HEK293 (cell line): ENCODE data around the gene PTPRK.
"Not testable (repeated sequence)": the region's sequence is repeated elsewhere in the genome, so short reads cannot be mapped to it uniquely, and the experiment has no call there.

Experiments
- CTCF ChIA-PET: fragments of 350-600 bp; formaldehyde crosslinking; extraction: SDS; loops from one replicate; lab custom pipeline; 2021; ENCODE audit warnings: antibody characterized with exemption; lab: Yijun Ruan, JAX
- POLR2A ChIA-PET: fragments of 300-600 bp; formaldehyde crosslinking; extraction: SDS; loops from one replicate; lab custom pipeline; 2020; ENCODE audit warnings: antibody characterized with exemption, inconsistent platforms; lab: Yijun Ruan, JAX
- H3K27ac ChIP-seq: fragments of 200-500 bp; sonication (Bioruptor generic); 2 replicates; pipeline ENCODE4 v1.5.1; 2014; ENCODE audit warnings: low read depth, low read length, control low read depth, inconsistent platforms; ENCODE audit errors: extremely low read depth
- H3K36me3 ChIP-seq, 2 experiments: fragments of 200-500 bp in 1 of 2; sonication (Bioruptor generic) in 1 of 2; 1 replicate in 1 of 2; 2 replicates in 1 of 2; pipeline ENCODE4 v1.5.1; 2014 to 2017; ENCODE audit warnings: inconsistent platforms in 2 of 2, low read length in 2 of 2; ENCODE audit not compliant: control insufficient read depth in 2 of 2, insufficient read depth in 1 of 2
- H3K4me1 ChIP-seq: fragments of 200-500 bp; sonication (Bioruptor generic); 2 replicates; pipeline ENCODE4 v1.5.1; 2014; ENCODE audit warnings: mild to moderate bottlenecking, low read length, inconsistent platforms; ENCODE audit not compliant: control insufficient read depth, insufficient read depth
- H3K4me3 ChIP-seq: 2 replicates; pipeline ENCODE4 v1.5.1; 2011; ENCODE audit warnings: low read depth, mild to moderate bottlenecking, control low read depth, low read length, moderate library complexity
- H3K9me3 ChIP-seq: fragments of 200-500 bp; sonication (Bioruptor generic); 2 replicates; pipeline ENCODE4 v1.5.1; 2014; ENCODE audit warnings: low read depth, low read length, inconsistent platforms; ENCODE audit not compliant: control insufficient read depth, insufficient read depth
- BCL11B ChIP-seq: fragments of 450-650 bp; formaldehyde crosslinking; IDR thresholded peaks from 2 replicates; pipeline ENCODE4 v1.5.1; 2016; ENCODE audit warnings: low read depth, missing biosample characterization, missing genetic modification characterization
- KLF1 ChIP-seq: fragments of 450-650 bp; formaldehyde crosslinking; IDR thresholded peaks from 2 replicates; pipeline ENCODE4 v1.5.1; 2016; ENCODE audit warnings: missing biosample characterization, missing genetic modification characterization
- MYNN ChIP-seq: fragments of 450-650 bp; formaldehyde crosslinking; IDR thresholded peaks from 2 replicates; pipeline ENCODE4 v1.5.1; 2016; ENCODE audit warnings: missing biosample characterization, missing genetic modification characterization, borderline replicate concordance
- PRDM1 ChIP-seq: fragments of 450-650 bp; formaldehyde crosslinking; IDR thresholded peaks from 2 replicates; pipeline ENCODE4; 2016; ENCODE audit warnings: missing biosample characterization, missing genetic modification characterization
- ZFP37 ChIP-seq: fragments of 450-650 bp; formaldehyde crosslinking; IDR thresholded peaks from 2 replicates; pipeline ENCODE4 v1.5.1; 2016; ENCODE audit warnings: missing biosample characterization, missing genetic modification characterization
- ZFP69B ChIP-seq: fragments of 450-650 bp; formaldehyde crosslinking; IDR thresholded peaks from 2 replicates; pipeline ENCODE4 v1.5.1; 2016; ENCODE audit warnings: missing biosample characterization, missing genetic modification characterization
- ZNF2 ChIP-seq: fragments of 450-650 bp; formaldehyde crosslinking; IDR thresholded peaks from 2 replicates; pipeline ENCODE4 v1.5.1; 2016; ENCODE audit warnings: missing biosample characterization, missing genetic modification characterization
- ZNF214 ChIP-seq: fragments of 450-650 bp; formaldehyde crosslinking; IDR thresholded peaks from 2 replicates; pipeline ENCODE4 v1.5.1; 2017; ENCODE audit warnings: missing biosample characterization, mild to moderate bottlenecking, missing genetic modification characterization, borderline replicate concordance
- ZNF23 ChIP-seq: fragments of 450-650 bp; formaldehyde crosslinking; IDR thresholded peaks from 2 replicates; pipeline ENCODE4 v1.5.1; 2016; ENCODE audit warnings: missing biosample characterization, missing genetic modification characterization, borderline replicate concordance
- ZNF24 ChIP-seq: fragments of 450-650 bp; formaldehyde crosslinking; IDR thresholded peaks from 2 replicates; pipeline ENCODE4 v1.5.1; 2016; ENCODE audit warnings: missing biosample characterization, missing genetic modification characterization
- ZNF311 ChIP-seq: fragments of 450-650 bp; formaldehyde crosslinking; IDR thresholded peaks from 2 replicates; pipeline ENCODE4 v1.5.1; 2017; ENCODE audit warnings: missing biosample characterization, missing genetic modification characterization, borderline replicate concordance
- ZNF37A ChIP-seq: fragments of 450-650 bp; IDR thresholded peaks from 2 replicates; pipeline ENCODE4 v1.5.1; 2018; ENCODE audit warnings: missing biosample characterization, missing genetic modification characterization
- ZNF449 ChIP-seq: fragments of 450-650 bp; formaldehyde crosslinking; IDR thresholded peaks from 2 replicates; pipeline ENCODE4 v1.5.1; 2017; ENCODE audit warnings: missing biosample characterization, mild to moderate bottlenecking, missing genetic modification characterization, moderate library complexity
- ZNF560 ChIP-seq: fragments of 450-650 bp; formaldehyde crosslinking; IDR thresholded peaks from 2 replicates; pipeline ENCODE4 v1.5.1; 2017; ENCODE audit warnings: missing biosample characterization, missing genetic modification characterization, borderline replicate concordance
- ZNF645 ChIP-seq: fragments of 450-650 bp; formaldehyde crosslinking; IDR thresholded peaks from 2 replicates; pipeline ENCODE4; 2016; ENCODE audit warnings: missing biosample characterization, missing genetic modification characterization
- ZNF791 ChIP-seq: fragments of 450-650 bp; formaldehyde crosslinking; IDR thresholded peaks from 2 replicates; pipeline ENCODE4 v1.5.1; 2016; ENCODE audit warnings: missing biosample characterization, missing genetic modification characterization
- ZSCAN18 ChIP-seq: fragments of 450-650 bp; formaldehyde crosslinking; IDR thresholded peaks from 2 replicates; pipeline ENCODE4 v1.5.1; 2016; ENCODE audit warnings: missing biosample characterization, missing genetic modification characterization
- ZSCAN4 ChIP-seq: fragments of 450-650 bp; formaldehyde crosslinking; IDR thresholded peaks from 2 replicates; pipeline ENCODE4 v1.5.1; 2017; ENCODE audit warnings: missing biosample characterization, missing genetic modification characterization
- TF ChIP-seq, protein P1 (sequence below): sonication (generic); formaldehyde crosslinking; IDR thresholded peaks from 2 replicates; pipeline ENCODE4 v1.8.1; 2022; ENCODE audit warnings: mild to moderate bottlenecking, moderate library complexity, missing genetic modification reagents

PTPRK gene

DNA sequence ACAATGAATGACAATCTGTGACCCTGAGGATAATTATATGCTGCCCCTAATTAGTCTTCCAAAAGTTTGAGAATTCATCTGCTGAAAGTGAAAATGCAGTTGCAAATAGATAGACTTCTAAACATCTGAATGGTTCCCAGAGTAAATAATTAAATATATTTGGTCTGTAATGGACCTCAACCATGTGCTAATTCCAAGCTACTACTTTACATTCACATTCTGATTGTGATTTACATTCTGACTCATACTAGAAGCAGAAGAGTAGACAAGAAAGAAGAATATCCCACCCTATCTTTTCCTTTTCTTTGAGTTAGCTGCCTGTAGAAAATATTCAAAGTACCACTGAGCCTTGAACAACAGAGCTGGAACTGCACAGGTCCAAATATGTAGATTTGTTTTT is 80.8 kb downstream of the PTPRK start (continued):
- no peak for TF ChIP-seq ZNF214 (tag by site-specific recombination)

DNA sequence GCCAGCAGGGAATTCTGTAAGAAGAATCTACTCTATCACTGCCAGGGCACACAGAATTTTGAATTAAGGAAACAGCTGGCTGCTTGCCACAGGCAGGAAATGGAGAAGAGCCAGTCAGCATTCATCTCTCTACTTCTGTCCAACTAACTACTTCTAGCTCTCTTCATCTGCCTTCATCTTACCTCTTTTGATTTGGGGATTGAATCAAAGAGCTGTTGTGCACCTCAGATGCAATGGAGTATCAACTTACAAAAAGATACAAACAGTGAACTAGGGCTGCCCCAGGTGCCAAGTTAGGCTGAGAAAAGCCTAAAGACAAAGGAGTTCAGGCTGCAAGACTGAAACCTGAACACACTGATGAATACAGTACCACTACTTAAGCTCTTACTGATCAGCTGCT is 82.0 kb downstream of the PTPRK start:
- POLR2A ChIA-PET: interaction anchor here (0.5 kb wide), 1 partner anchor 252 kb away, joined by 3 read pairs; no protein-coding TSS in a partner anchor
- no peaks in the 10 kb centered on the region for H3K4me1 ChIP-seq
- H3K4me3 ChIP-seq: no peak overlapping the region
- no peak overlapping the region for H3K27ac ChIP-seq
- no peaks in the 10 kb centered on the region for H3K36me3 ChIP-seq
- no peaks in the 10 kb centered on the region for H3K9me3 ChIP-seq
- TF ChIP-seq ZNF449 (tag by site-specific recombination): no peak
- no peak for TF ChIP-seq PRDM1
- TF ChIP-seq ZNF2 (tag by site-specific recombination): no peak
- TF ChIP-seq ZNF791 (tag by site-specific recombination): no peak
- no peak for TF ChIP-seq ZSCAN4 (tag by site-specific recombination)
- TF ChIP-seq ZNF24 (tag by site-specific recombination): no peak
- TF ChIP-seq ZFP69B (tag by site-specific recombination): no peak
- TF ChIP-seq ZSCAN18: no peak
- TF ChIP-seq ZNF23 (tag by site-specific recombination): no peak
- TF ChIP-seq ZNF311 (tag by site-specific recombination): no peak
- TF ChIP-seq KLF1 (tag by site-specific recombination): no peak
- no peak for TF ChIP-seq ZNF560 (tag by site-specific recombination)
- TF ChIP-seq ZFP37 (tag by site-specific recombination): no peak
- TF ChIP-seq ZNF645 (tag by site-specific recombination): no peak
- TF ChIP-seq MYNN: no peak
- TF ChIP-seq, protein P1, sequence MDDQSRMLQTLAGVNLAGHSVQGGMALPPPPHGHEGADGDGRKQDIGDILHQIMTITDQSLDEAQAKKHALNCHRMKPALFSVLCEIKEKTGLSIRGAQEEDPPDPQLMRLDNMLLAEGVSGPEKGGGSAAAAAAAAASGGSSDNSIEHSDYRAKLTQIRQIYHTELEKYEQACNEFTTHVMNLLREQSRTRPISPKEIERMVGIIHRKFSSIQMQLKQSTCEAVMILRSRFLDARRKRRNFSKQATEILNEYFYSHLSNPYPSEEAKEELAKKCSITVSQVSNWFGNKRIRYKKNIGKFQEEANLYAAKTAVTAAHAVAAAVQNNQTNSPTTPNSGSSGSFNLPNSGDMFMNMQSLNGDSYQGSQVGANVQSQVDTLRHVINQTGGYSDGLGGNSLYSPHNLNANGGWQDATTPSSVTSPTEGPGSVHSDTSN (CRISPR knock-in tag): no peak
- TF ChIP-seq ZNF37A (tag by site-specific recombination): no peak
- TF ChIP-seq, all 188 proteins: peak for 0
- CTCF ChIA-PET: no interaction called here

DNA sequence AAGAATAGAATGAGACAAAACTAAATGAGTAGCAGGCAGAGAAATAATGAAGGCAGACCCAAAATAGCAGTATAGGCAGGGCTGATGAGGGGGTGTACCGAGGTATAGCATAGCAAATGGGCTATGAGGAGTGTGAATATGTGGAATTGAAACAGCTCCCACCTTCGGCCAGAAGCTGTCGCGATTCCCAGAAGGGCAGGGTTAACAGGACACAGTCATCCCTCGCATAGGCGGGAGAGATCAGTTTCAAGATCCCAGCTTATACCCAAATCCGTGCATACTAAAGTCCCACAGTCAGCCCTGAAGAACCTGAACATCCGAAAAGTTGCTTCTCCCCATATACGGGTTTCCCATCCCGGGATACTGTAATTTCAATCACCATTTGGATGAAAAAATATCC is 82.7 kb downstream of the PTPRK start:
- POLR2A ChIA-PET: no interaction called here
- Histone ChIP-seq H3K27ac (no peak overlapping the region), H3K36me3 (no peaks in the 10 kb centered on the region), H3K4me1 (no peaks in the 10 kb centered on the region), H3K4me3 (no peak overlapping the region), H3K9me3 (no peaks in the 10 kb centered on the region)
- TF ChIP-seq BCL11B (tag by site-specific recombination): no peak
- CTCF ChIA-PET: no interaction called here

DNA sequence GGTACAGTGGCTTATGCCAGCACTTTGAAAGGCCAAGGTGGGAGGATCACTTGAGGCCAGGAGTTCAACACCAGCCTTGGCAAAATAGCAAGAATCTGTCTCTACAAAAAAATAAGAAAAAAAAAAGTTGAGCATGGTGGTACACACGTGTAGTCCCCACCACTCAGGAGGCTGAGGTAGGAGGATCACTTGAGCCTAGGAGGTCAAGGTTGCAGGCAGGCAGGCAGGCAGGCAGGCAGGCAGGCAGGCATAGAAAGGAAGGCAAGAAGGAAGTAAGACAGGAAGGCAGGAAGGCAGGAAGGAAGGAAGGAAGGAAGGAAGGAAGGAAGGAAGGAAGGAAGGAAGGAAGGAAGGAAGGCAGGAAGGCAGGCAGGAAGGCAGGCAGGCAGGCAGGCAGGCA is 85.6 kb downstream of the PTPRK start:
- H3K36me3 ChIP-seq, H3K9me3 ChIP-seq, H3K4me1 ChIP-seq, H3K4me3 ChIP-seq, POLR2A ChIA-PET, CTCF ChIA-PET, H3K27ac ChIP-seq: not testable (repeated sequence)
